Stomach smooth muscle (tissue), 2 donors: ENCODE data around the gene C22orf15.

Experiments used
- H3K27ac ChIP-seq: one replicate; pipeline ENCODE4 v1.7.0; 2013; ENCODE audit warnings: mild to moderate bottlenecking, low read length, inconsistent platforms
- H3K27me3 ChIP-seq, 2 donors: one replicate each; pipeline ENCODE4 v1.7.0; 2013; ENCODE audit warnings: low read length in 2 of 2; ENCODE audit not compliant: insufficient read depth in 2 of 2, control insufficient read depth in 1 of 2
- H3K36me3 ChIP-seq, 2 donors: one replicate each; pipeline ENCODE4 v1.7.0; 2013; ENCODE audit warnings: low read length in 2 of 2; ENCODE audit not compliant: control insufficient read depth in 2 of 2, insufficient read depth in 2 of 2
- H3K4me1 ChIP-seq: one replicate; pipeline ENCODE4 v1.7.0; 2013; ENCODE audit warnings: low read length; ENCODE audit not compliant: control insufficient read depth, insufficient read depth
- H3K4me3 ChIP-seq, 2 donors: one replicate each; pipeline ENCODE4 v1.7.0; 2013; ENCODE audit warnings: low read length in 2 of 2
- H3K9ac ChIP-seq, 2 donors: one replicate each; pipeline ENCODE4 v1.7.0; 2013; ENCODE audit warnings: low read length in 2 of 2, mild to moderate bottlenecking in 1 of 2
- H3K9me3 ChIP-seq, 2 donors: one replicate each; pipeline ENCODE4 v1.7.0; 2013; ENCODE audit warnings: low read length in 2 of 2; ENCODE audit not compliant: control insufficient read depth in 2 of 2
- donor health status: healthy.
- donor health status: Pancreatic carcinoma.

C22orf15 gene

GRCh38 chr22:23806837-23807236 is 44.0 kb downstream of the C22orf15 start:
- H3K27me3 ChIP-seq: no peaks in the 10 kb centered on the region
- H3K36me3 ChIP-seq: peaks cover 38 to 44% of the 10 kb centered on the region in 2 donors
- H3K4me1 ChIP-seq: no peaks in the 10 kb centered on the region
- H3K9me3 ChIP-seq: no peaks in the 10 kb centered on the region
- no peak overlapping the region for H3K27ac ChIP-seq
- H3K4me3 ChIP-seq: no peak overlapping the region
- no peak overlapping the region for H3K9ac ChIP-seq

GRCh38 chr22:23812378-23812777 is 49.6 kb downstream of the C22orf15 start:
- Histone ChIP-seq H3K9ac (no peak overlapping the region), H3K36me3 (peaks cover 19 to 30% of the 10 kb centered on the region in 2 donors), H3K27ac (no peak overlapping the region), H3K27me3 (no peaks in the 10 kb centered on the region), H3K4me1 (no peaks in the 10 kb centered on the region), H3K4me3 (no peak overlapping the region), H3K9me3 (no peaks in the 10 kb centered on the region)
